Upper lobe of left lung (tissue), 4 donors: ENCODE results near the gene PDXK.

Experiments used
- EP300 ChIP-seq, 4 donors: sonication (generic); formaldehyde crosslinking; IDR thresholded peaks; one replicate each; pipeline ENCODE4 v1.5.1; 2017; ENCODE audit warnings: antibody characterized with exemption in 4 of 4, control low read depth in 2 of 4
- POLR2A ChIP-seq, 4 donors: fragments of 450-650 bp; IDR thresholded peaks; one replicate each; pipeline ENCODE4 v1.5.1; 2016 to 2017; ENCODE audit warnings: antibody characterized with exemption in 4 of 4, mild to moderate bottlenecking in 2 of 4
- POLR2AphosphoS5 ChIP-seq, 2 donors: sonication (generic); formaldehyde crosslinking; IDR thresholded peaks; one replicate each; pipeline ENCODE4 v1.5.1; 2017; ENCODE audit warnings: antibody characterized with exemption in 2 of 2
- TF ChIP-seq, protein P1 (sequence below), 6 experiments: fragments of 450-650 bp in 4 of 6; fragments of 200-600 bp in 2 of 6; sonication (generic) in 2 of 6; IDR thresholded peaks; one replicate each; pipeline ENCODE4 v1.5.1; 2016 to 2019; ENCODE audit warnings: antibody characterized with exemption in 6 of 6

GRCh38 chr21:43745772-43746517 is 27.0 kb downstream of the PDXK start:
- TF ChIP-seq POLR2A (IDR thresholded peaks at IDR 0.05): no peak
- no peak for TF ChIP-seq EP300 (IDR thresholded peaks at IDR 0.05)
- TF ChIP-seq, protein P1, sequence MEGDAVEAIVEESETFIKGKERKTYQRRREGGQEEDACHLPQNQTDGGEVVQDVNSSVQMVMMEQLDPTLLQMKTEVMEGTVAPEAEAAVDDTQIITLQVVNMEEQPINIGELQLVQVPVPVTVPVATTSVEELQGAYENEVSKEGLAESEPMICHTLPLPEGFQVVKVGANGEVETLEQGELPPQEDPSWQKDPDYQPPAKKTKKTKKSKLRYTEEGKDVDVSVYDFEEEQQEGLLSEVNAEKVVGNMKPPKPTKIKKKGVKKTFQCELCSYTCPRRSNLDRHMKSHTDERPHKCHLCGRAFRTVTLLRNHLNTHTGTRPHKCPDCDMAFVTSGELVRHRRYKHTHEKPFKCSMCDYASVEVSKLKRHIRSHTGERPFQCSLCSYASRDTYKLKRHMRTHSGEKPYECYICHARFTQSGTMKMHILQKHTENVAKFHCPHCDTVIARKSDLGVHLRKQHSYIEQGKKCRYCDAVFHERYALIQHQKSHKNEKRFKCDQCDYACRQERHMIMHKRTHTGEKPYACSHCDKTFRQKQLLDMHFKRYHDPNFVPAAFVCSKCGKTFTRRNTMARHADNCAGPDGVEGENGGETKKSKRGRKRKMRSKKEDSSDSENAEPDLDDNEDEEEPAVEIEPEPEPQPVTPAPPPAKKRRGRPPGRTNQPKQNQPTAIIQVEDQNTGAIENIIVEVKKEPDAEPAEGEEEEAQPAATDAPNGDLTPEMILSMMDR (IDR thresholded peaks at IDR 0.05): no peak
- no peak for TF ChIP-seq POLR2AphosphoS5 (IDR thresholded peaks at IDR 0.05)
